Anterior cingulate cortex (tissue), 58 donors: ENCODE data around the gene SEMA3C.

ENCODE experiments used
- DNase-seq, 58 donors: peaks; one replicate each; lab custom pipeline; 2025; lab: John Stamatoyannopoulos, UW

Gene SEMA3C

DNA sequence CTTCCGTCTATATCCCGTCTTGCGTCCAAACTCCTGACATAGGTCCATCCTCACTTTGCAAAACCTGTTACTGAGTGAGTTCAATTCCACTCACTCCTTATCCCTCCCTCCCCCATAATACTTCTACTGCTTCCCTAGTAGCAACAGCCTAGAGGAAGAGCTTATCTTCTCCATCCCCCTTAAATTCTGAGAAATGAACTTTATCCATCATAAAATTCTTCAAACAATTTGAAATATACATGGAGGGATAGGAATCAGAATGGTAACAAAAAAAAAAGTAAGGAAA lies 27.6 kb downstream of the SEMA3C start:
- no peak for DNase-seq

DNA sequence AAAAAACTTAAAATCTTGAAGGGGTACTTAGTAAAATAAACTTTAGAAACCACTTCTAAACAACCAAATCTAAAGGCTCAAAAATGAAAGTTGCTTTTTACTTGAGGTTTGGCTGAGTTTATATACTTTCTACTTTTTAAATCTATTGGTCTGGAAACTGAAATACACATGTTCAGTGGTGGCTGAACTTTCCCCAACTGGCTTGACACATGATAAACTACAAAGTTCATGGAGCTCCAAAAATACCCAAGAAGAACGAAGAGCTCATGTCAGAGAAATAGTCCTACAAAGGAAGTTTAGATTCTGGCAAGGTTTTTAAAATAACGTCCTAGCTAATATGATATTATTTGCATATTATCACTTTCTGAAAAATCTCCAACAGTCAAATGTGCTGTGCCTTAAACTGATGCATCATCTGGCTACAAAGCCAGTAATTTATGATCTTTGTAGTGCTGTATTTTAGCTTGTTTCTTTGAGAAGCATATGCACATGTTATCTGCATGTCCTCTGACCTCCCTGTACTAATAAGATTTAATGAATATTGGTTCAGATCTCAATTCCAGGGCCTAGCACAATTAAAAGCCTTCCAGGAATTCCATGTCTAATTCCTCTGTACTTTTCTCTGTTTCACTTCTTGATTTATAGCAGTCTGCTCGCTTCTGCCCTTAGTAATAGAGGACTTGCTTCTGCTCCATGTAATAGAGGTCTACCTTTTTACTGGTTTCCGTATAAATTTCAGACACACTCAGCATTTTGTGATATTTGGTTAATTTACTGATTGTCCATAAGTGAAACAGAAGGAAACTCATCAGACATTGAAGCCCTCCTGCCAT lies 28.2 kb downstream of the SEMA3C start:
- DNase-seq, result no peak

DNA sequence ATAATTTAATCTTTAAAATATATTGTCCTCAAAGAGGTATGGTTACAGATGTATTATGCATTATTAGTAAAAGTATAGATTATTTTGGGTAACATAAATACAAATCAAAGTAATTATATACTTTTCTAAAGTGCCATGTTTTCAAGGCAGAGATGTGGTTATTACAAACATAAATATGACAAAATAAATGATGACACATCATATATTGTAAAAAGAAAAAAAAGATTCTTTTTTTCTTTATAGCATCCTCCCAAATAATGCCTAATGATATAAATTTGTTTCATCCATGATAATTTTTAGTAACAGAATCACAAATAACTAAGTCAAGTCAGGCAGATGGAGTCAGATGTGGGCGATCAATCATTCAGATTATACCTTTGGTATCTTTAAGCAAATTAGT lies 29.3 kb downstream of the SEMA3C start:
- DNase-seq, result no peak

DNA sequence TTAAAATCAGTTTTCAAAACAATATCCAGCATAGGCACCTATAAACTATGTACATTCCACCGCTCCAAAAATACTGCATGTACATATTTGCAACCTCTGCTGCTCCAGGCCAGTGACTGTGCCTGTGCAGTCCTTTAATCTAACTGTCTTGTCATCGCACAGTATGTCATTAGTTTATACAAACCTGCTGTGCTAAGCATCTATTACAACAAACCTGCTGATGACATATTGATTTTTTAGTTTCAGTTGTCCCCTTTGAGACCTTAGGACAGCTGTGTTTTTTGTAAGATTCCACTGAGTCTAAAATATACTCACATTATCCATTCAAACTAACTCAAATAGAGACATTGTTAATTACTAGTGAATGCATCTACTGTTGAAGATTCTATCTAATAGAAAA lies 33.1 kb downstream of the SEMA3C start:
- DNase-seq, result no peak

DNA sequence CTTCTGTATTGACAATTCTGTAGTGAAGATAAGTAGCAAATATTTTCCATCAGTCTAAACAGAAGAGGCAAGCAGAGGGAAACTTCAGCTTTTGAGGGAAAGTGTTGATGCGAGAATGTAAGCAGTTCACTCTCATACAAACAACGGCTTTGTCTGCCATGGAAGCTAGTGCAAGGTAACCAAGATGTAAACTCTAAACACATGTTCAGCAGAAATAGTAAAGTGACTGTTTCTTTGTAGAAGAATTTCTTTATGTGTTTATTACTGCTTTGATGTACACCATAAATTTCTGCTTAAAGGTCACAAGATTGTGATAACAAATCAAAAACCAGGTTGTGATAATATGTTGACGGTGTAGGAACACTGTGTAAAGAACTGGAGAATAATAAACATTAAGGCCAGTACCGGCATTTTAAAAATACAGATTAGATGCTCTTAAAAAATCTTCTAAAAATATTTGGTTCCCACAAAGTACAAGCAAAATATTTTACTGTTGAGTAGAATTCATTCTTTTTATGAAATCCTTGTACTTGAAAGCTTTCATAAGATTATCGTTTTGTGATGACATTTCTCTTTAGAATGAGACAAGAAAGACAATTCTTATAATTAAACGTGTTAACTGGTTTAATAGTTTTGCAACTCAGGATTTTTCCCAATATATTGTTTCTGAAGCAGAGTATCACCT lies 34.2 kb downstream of the SEMA3C start:
- no peak for DNase-seq

DNA sequence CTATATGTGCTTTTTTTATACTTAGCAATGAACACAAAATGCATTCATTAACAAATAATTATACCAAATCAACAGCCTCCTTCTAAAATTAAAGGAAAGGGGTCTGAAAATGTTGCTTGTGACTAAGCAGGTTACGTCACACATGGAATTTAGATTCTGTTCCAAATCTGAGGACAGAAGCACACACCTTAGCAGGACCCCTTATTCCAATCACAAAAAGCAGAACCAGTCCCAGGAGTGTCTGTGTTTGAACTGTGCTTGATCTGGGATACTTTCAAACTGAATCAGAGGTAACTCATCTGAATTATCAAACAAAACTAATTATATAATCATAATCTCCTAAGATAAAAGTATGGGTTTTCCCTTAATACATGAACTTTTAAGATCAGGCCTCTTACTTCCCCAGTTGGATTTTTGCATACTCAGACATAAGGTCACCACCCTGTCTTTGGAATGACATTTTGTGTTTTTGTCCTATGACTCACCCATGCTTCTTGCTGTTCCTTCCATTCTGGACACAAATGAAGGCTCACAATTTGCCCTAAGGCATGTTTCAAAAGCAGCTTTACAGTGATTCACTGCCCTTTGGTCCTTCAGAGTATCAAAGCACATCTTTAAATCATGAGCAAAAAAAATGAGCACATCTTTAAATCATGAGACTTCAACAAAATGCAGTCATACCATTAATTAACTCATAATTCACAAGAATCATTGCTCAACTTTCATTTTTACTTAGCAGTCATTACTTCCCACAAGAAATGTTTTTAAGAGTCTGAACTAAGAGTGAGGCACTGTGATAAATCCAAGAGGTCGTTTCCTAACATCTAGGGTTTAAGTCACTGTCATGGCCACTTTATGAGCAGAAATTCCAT lies 35.5 kb downstream of the SEMA3C start:
- no peak for DNase-seq

DNA sequence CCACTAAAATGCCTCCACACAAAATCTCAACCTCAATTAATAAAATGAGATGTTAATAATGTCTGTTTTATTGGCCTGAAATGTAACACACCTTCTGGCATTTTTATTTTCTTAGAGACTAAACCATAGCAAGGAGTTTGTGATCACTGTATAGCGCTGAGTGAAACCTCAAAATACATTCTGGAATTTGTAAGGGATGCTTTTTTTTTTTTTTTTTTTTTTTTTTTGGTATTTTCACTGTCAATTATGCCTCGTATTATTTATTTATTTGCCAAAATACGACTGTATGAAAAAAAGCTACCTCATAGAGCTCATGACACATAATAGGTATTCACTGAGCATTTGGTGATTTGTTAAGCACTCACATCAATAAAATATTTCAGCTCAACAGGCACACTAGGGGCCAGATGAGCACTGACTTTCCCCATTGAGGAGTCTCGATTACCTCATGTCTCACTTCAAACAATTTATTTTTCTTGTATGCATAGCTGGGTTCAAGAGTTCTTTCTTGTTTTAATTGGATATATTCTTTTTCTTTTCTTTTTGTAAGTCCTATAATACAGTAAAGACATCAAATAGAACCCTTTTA lies 36.5 kb downstream of the SEMA3C start:
- no peak for DNase-seq

DNA sequence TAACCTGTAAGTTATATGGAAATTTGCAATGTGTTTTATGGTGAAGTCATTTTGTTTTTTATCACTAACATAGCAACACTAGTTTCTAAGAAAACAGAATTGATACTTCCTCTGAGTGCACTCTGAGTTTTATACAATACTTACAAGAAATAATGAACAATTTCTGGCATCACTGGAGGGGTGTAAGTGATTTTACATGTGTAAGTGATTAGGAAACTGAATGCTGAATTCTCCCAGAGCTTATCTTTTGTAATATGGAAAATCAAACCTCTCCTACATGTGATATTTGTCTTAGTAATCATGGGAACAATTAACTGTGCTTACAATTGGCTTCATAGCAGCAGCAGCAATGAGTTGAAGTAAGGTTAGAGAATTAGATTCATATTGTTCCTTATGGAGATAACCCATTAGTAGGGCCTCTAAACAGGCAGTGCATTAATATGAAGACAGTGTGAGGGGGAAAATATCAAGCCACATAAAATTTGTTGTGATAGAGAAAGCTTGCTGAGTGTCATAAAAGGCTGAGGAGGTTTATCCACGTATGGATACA lies 37.4 kb downstream of the SEMA3C start:
- DNase-seq, result no peak

DNA sequence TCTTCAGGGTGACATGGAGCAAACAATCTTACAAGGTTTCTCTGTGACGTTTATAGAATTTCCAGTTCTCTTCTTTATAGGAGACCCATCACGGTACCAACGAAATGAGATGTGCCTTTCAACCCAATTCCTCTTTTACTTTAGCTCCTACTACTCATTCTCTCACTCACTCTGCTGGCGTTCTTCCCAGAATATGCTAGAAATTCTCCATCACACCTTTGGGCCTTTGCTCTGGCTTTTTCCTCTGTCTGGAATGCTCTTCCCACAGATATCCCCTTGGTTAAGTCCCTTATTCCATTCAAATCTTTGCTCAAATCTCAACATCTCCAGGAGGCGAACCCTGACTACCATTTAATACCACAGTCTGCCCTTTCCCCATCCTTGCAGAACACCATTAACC lies 39.0 kb downstream of the SEMA3C start:
- DNase-seq, result no peak

DNA sequence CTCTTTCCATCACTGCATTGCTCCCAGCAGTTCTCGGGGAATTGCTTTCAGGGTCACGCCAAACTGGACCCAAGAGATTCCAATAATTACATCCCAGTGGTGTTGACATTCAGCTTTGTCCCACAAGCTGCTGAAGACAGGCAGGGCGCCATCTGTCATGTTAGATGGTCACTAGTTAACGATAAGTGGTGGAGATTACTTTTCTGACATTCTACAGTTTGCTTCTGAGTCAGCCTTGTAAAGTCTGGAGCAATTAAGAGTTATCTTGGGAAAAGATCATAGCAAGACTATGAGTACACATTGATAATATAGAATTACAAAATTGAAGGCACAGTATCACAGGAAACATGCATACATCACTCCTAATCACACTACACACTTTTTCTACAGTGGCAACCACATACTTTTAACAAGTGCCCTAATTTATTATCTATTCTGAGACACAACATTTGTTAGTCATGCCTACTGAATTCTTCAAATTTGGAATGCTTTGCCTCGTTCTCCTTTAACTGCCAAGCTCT lies 41.9 kb downstream of the SEMA3C start:
- no peak for DNase-seq

DNA sequence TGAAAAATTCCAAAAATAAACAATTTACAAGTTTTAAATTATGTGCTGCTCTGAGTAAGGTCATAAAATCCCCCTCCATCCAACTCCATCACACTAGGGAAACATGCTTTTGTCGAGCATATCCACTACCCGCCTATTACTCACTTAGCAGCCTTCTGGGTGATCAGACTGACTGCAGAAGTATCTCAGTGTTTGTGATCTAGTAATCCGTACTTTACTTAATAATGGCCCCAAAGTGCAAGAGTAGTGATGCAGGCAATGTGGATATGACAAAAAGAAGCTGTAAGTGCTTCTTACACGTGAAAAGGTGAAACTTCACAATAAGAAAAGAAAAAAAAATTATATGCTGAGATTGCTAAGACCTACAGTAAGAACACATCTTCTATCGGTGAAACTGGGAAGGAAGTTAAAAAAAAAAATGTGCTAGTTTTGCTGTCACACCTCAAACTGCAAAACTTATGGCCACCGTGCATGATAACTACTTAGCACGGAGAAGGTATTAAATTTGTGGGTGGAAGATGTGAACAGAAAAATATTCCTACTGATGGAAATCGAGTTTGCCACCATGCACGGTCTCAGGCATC lies 43.2 kb downstream of the SEMA3C start:
- DNase-seq, result no peak

DNA sequence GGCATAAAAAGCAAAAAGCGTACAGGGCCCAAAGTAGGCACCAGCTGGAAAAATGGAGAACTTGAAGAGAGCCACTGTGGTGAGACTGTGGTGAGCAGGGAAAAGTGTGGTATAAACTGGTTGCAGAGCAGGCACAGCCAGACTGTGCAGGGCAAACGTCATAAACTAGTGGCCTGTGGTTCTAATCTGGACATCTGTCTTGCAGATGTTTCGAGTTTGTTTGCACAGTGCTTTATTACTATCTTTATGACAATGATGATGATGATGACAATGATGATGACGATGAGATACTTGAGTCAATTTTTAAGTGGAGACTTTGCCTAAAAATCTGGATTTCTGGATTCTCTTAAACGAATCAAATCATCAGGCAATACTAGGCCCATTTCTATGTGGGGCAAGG lies 45.7 kb downstream of the SEMA3C start:
- no peak for DNase-seq

DNA sequence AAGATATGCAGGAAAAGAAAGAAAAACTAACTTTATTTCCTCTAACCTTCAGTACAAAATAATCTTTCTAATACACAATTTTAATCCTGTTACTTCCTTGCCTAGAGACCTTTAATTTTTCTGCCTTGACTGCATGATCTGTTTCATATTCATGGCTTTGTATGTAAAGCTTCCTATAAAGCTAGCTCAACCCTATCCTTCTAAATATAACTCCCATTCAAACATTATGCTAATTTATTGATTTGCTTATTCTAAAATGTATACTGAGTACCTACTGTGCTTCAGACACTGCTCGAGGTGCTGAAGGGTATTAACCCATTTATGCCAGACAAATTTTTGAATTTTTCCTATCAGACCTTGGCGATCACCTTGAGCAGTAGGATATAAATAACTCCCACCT lies 47.6 kb downstream of the SEMA3C start:
- DNase-seq, result no peak

DNA sequence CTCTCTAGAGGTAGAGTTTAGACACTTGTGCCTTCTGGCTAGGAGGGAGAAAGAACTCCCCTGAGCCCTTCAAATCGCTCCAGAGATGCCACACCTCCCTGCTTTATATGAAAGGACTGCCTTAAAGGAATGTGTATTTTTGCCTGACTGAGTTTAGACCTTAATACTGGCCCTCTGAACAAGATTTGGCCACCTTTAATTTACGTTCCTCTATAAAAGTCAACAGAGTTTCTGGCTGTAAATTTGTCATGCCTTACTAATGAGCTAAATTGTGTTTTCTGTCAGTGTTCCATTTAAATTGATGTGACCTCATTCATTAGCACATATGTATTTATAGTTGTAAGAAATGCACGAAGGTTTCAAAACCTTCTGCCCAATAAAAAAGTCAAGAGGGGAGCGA lies 48.0 kb downstream of the SEMA3C start:
- no peak for DNase-seq

DNA sequence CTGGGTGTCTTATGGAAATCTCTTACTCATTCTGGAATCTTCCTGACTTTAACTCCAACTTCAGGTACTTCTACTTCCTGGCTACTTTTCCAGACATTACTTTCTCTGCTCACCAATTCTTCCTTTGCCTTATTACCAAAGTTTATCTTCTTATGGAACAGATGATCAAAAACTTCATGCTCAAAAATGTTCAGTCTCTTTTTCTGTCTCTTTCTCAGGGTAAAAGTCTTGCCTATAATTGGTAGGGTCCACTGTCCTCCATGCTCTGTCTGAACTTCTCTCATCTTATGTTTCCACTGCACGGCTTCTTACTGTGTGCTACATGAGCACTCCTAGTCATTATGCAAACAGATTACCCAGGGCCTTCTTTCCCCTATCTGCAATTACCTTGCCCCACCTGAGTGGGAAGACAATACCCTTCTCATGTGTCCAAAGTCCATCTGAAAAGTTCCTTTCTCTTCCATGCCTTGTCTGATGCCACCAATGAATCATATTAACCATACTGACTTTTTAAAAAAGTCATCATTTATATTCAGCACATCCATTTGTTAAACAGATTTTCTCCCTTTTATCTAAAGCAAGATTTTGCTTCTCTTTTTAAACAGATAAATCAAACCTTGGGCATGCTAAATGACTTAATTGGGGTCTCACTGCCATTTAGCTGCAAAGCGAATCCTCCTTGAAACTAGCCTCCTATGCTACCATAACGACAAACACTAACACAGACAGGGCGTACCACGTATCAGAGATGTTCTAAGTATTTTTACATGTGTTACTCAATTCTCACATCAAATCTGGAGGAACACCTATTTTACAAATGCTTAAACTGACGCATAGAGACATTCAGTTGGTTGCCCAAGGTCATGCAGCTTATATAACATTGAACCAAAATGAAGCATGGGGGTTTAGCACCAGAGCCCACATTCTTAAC lies 48.8 kb downstream of the SEMA3C start:
- DNase-seq, result no peak

DNA sequence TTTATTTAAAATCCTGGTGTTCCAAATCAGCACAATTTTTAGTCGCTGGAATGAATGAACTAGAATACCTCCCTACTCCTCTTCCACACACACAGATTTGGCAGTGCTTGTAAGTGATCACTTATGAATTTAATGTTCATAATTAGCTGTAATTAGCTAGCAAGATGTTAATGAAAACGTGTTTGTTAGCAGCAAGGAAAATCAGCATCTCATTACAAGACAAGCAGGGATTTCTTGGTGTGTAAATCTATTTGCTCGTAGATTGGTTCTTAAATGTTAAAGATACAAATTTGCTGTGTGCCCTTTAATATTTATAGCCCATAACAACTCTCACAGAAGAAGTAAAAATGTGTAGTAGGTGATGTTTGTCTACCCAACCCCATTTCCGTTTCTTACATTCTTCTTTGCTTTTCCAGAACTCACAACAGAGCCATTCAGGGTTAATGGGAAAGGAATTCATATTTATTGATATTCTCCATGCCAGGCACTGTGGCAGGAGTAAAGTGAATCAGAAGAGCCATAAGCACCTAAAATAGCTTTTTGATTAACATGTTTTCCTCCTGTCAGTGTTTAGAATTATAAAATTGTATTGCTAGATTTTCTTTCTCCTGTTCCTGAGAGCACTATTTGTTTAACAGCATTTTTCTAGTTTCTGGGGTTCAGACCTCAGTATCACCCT lies 49.6 kb downstream of the SEMA3C start:
- DNase-seq, result no peak

DNA sequence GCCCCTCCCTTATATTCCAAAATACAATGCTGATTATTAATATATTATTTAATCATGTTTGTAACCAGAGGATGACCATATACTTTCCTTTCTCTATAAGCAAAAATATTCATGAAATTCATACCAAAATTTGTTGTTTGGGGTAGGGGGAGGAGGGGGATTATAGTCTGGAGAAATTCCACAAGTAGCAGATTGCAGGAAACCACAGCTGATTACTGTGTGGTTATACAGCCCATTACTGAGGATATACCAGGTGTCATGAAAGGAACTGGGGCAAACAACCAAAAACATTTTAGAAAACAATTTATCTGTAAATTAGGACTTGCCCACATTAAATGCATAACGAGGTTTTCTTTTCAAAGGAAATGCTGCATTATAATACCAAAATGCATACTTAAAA lies 50.3 kb downstream of the SEMA3C start:
- no peak for DNase-seq

DNA sequence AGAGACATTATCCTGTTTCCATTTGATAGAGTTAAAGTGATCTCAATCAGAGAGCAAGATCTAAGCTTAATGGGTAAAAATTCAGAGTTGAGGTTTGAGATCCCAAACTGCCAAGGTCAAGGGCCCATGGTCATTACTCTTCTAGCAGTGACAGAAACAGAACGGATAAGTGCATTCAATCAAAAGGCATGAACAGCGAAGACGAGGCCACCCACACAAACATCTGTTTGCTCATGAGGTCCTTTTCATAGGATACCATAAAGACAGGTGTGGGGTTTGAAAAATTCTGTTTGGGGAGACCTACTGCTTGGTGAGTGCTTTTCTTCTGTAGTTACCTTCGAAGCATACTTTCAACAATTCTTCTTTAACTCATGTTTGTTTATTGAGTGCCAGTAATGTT lies 58.3 kb downstream of the SEMA3C start:
- DNase-seq, result no peak
